CD4-positive, alpha-beta T cell treated with Interleukin-1 beta for 1 hour (primary cell): Measurements from ENCODE around the gene PASD1.

Source experiments
- DNase-seq, 2 donors: peaks; one replicate each; pipeline ENCODE4 v3.0.0-alpha.2; 2020 to 2022

Gene PASD1

GRCh38 chrX:151702741-151703340 is 139.4 kb downstream of the PASD1 start:
- no peak for DNase-seq

- DNase-seq: no peak
These were observed 140.0 kb downstream of the PASD1 start for GRCh38 chrX:151703487-151703886.

- DNase-seq: no peak
These were observed 140.7 kb downstream of the PASD1 start for GRCh38 chrX:151704041-151704663.

GRCh38 chrX:151708821-151709220 is 145.3 kb downstream of the PASD1 start:
- DNase-seq: no peak

GRCh38 chrX:151710457-151710856 is 147.0 kb downstream of the PASD1 start:
- DNase-seq: no peak

- DNase-seq: no peak
These were observed 147.7 kb downstream of the PASD1 start for GRCh38 chrX:151711154-151711553.

GRCh38 chrX:151711787-151712186 is 148.3 kb downstream of the PASD1 start:
- no peak for DNase-seq

GRCh38 chrX:151712253-151712652 is 148.8 kb downstream of the PASD1 start:
- DNase-seq: no peak

GRCh38 chrX:151713849-151714248 is 150.4 kb downstream of the PASD1 start:
- no peak for DNase-seq

GRCh38 chrX:151714362-151714761 is 150.9 kb downstream of the PASD1 start:
- DNase-seq: no peak

GRCh38 chrX:151715752-151716151 is 152.3 kb downstream of the PASD1 start, which contains the start of gene FATE1:
Gene FATE1 (plus strand): TSS chrX:151716035. CDS start chrX:151716120, 85 bp downstream.
- DNase-seq: no peak

- no peak for DNase-seq
These were observed 158.9 kb downstream of the PASD1 start for GRCh38 chrX:151722241-151722846.

GRCh38 chrX:151723156-151723760 is 159.8 kb downstream of the PASD1 start:
- DNase-seq: no peak

GRCh38 chrX:151724563-151725337 is 161.3 kb downstream of the PASD1 start:
- DNase-seq: no peak

GRCh38 chrX:151725338-151725614 is 161.8 kb downstream of the PASD1 start:
- DNase-seq: no peak
